ACHN (cell line): ENCODE results near the gene ABCA4.
A peak's percentile ranks its signal among the peaks of the same experiment; 100 is the strongest.

Experiments used
- DNase-seq: peaks from one replicate; pipeline ENCODE4 v3.0.0-alpha.2; 2015
- in situ Hi-C: cut with HindIII; loops from 2 replicates; pipeline ENCODE4 v1.10.0; 2017; ENCODE audit warnings: low sequenced_read_pairs, low pct_ligation_motif_present, low pct_unique_long_range_greater_than_20kb

Gene ABCA4

GRCh38 chr1:93979040-93979717 is 141.8 kb downstream of the ABCA4 start:
- in situ Hi-C loops: no loop called here
- DNase-seq: no peak

GRCh38 chr1:93977598-93977945 is 143.4 kb downstream of the ABCA4 start:
- in situ Hi-C loops: no loop called here
- no peak for DNase-seq

GRCh38 chr1:93976711-93977597 is 144.0 kb downstream of the ABCA4 start:
- in situ Hi-C loops: no loop called here
- no peak for DNase-seq

- in situ Hi-C loops: no loop called here
- no peak for DNase-seq
Measured at GRCh38 chr1:93976291-93976690, 144.7 kb downstream of the ABCA4 start.

GRCh38 chr1:93972341-93972740 is 148.6 kb downstream of the ABCA4 start:
- in situ Hi-C loops: no loop called here
- no peak for DNase-seq

- DNase-seq: no peak
- in situ Hi-C loops: no loop called here
Measured at GRCh38 chr1:93969887-93970286, 151.1 kb downstream of the ABCA4 start.

- DNase-seq: no peak
- in situ Hi-C loops: no loop called here
Measured at GRCh38 chr1:93969371-93969770, 151.6 kb downstream of the ABCA4 start.

GRCh38 chr1:93967306-93967705 is 153.6 kb downstream of the ABCA4 start:
- in situ Hi-C loops: no loop called here
- no peak for DNase-seq

- in situ Hi-C loops: no loop called here
- DNase-seq: no peak
Measured at GRCh38 chr1:93965888-93966287, 155.1 kb downstream of the ABCA4 start.

GRCh38 chr1:93965256-93965655 is 155.7 kb downstream of the ABCA4 start:
- no peak for DNase-seq
- in situ Hi-C loops: no loop called here

GRCh38 chr1:93964777-93965200 is 156.2 kb downstream of the ABCA4 start:
- DNase-seq: no peak
- in situ Hi-C loops: no loop called here

GRCh38 chr1:93964096-93964776 is 156.7 kb downstream of the ABCA4 start:
- in situ Hi-C loops: no loop called here
- no peak for DNase-seq

- in situ Hi-C loops: no loop called here
- DNase-seq: peak; percentile 87
Measured at GRCh38 chr1:93963585-93963984, 157.4 kb downstream of the ABCA4 start.

GRCh38 chr1:93961906-93962305 is 159.0 kb downstream of the ABCA4 start:
- in situ Hi-C loops: no loop called here
- no peak for DNase-seq

GRCh38 chr1:93961443-93961842 is 159.5 kb downstream of the ABCA4 start:
- in situ Hi-C loops: no loop called here
- no peak for DNase-seq

- DNase-seq: no peak
- in situ Hi-C loops: no loop called here
Measured at GRCh38 chr1:93960641-93961147, 160.3 kb downstream of the ABCA4 start.

- no peak for DNase-seq
- in situ Hi-C loops: no loop called here
Measured at GRCh38 chr1:93959413-93959812, 161.5 kb downstream of the ABCA4 start.

GRCh38 chr1:93958726-93959100 is 162.2 kb downstream of the ABCA4 start:
- DNase-seq: no peak
- in situ Hi-C loops: no loop called here

- in situ Hi-C loops: no loop called here
- no peak for DNase-seq
Measured at GRCh38 chr1:93958032-93958725, 162.8 kb downstream of the ABCA4 start.
